AG04450 (cell line): ENCODE data around the gene DEGS2. TPM values are rescaled to one million over a fixed set of nuclear protein-coding genes. Genes with fewer than 3 reads are reported as not detected.

Experiments used
- CTCF ChIA-PET: fragments of 300-600, 350-600 bp; formaldehyde crosslinking; extraction: SDS; loops from one replicate; lab custom pipeline; 2022; ENCODE audit warnings: antibody characterized with exemption, inconsistent platforms; lab: Charles Lee
- POLR2A ChIA-PET: fragments of 350-600 bp; formaldehyde crosslinking; extraction: SDS; loops from one replicate; lab custom pipeline; 2021; ENCODE audit warnings: antibody characterized with exemption, inconsistent platforms; lab: Yijun Ruan, JAX
- DNase-seq: peaks from one replicate; pipeline ENCODE4 v3.0.0-alpha.2; 2011; ENCODE audit warnings: low read depth, low spot score
- H3K27ac ChIP-seq: one replicate; pipeline ENCODE4 v1.5.1; 2012; ENCODE audit warnings: low read depth, low read length, control low read depth
- H3K27me3 ChIP-seq: one replicate; pipeline ENCODE4 v1.6.0; 2012; ENCODE audit warnings: low read length; ENCODE audit not compliant: control insufficient read depth, insufficient read depth
- H3K4me3 ChIP-seq: 2 replicates; pipeline ENCODE4 v1.5.1; 2011; ENCODE audit warnings: mild to moderate bottlenecking, low read depth, low read length, control low read depth
- H3K9me3 ChIP-seq: 2 replicates; pipeline ENCODE4 v1.5.1; 2012; ENCODE audit warnings: low read length; ENCODE audit not compliant: control insufficient read depth, insufficient read depth
- CTCF ChIP-seq: IDR thresholded peaks from 2 replicates; pipeline ENCODE4 v1.5.1; 2011; ENCODE audit warnings: low read depth, low read length, control low read depth, inconsistent platforms
- polyA plus RNA-seq: library from polyadenylated mRNA; depleted of rRNA; stranded (reverse); fragments of >200 nt; gene quantifications from 2 replicates; pipeline ENCODE4 v1.2.3, GENCODE V29; 2011

DEGS2 gene
- polyA plus RNA-seq, 1 experiment = not detected

- no peaks in the 10 kb centered on the region for H3K9me3 ChIP-seq
- peaks cover 24% of the 10 kb centered on the region for H3K27me3 ChIP-seq
- ChIA-PET CTCF (no interaction called here), POLR2A (no interaction called here)
- DNase-seq = no peak
- H3K4me3 ChIP-seq = no peak overlapping the region
- TF ChIP-seq CTCF = no peak
- H3K27ac ChIP-seq = no peak overlapping the region
Observed at GRCh38 chr14:100176811-100177327, 17.4 kb upstream of the DEGS2 start.

GRCh38 chr14:100173353-100173752, 13.9 kb upstream of the DEGS2 start:
- no peak for DNase-seq
- ChIA-PET CTCF (interaction anchor here (1.4 kb wide), 1 partner anchor 20 kb away, joined by 3 read pairs; no protein-coding TSS in a partner anchor), POLR2A (no interaction called here)
- H3K9me3 ChIP-seq = no peaks in the 10 kb centered on the region; the same call in 1 of the 2 replicates
- TF ChIP-seq CTCF = no peak
- H3K27ac ChIP-seq = no peak overlapping the region
- no peak overlapping the region for H3K4me3 ChIP-seq
- peaks cover 30% of the 10 kb centered on the region for H3K27me3 ChIP-seq

GRCh38 chr14:100172811-100173210, 13.4 kb upstream of the DEGS2 start:
- Histone ChIP-seq H3K4me3 (no peak overlapping the region), H3K9me3 (no peaks in the 10 kb centered on the region; the same call in 1 of the 2 replicates), H3K27ac (no peak overlapping the region), H3K27me3 (peaks cover 30% of the 10 kb centered on the region)
- ChIA-PET CTCF (interaction anchor here (1.4 kb wide), 1 partner anchor 20 kb away, joined by 3 read pairs; no protein-coding TSS in a partner anchor), POLR2A (no interaction called here)
- TF ChIP-seq CTCF = no peak
- no peak for DNase-seq

- TF ChIP-seq CTCF = no peak
- peaks cover 25% of the 10 kb centered on the region for H3K27me3 ChIP-seq
- CTCF ChIA-PET = no interaction called here
- H3K4me3 ChIP-seq = no peak overlapping the region
- POLR2A ChIA-PET = no interaction called here
- no peak for DNase-seq
- H3K9me3 ChIP-seq = no peaks in the 10 kb centered on the region; the same call in 1 of the 2 replicates
- no peak overlapping the region for H3K27ac ChIP-seq
Observed at GRCh38 chr14:100170880-100171279, 11.4 kb upstream of the DEGS2 start.

GRCh38 chr14:100168506-100168905, 9.1 kb upstream of the DEGS2 start:
- no peak for TF ChIP-seq CTCF
- Histone ChIP-seq H3K9me3 (no peaks in the 10 kb centered on the region; the same call in 1 of the 2 replicates), H3K4me3 (no peak overlapping the region), H3K27me3 (peaks cover 27% of the 10 kb centered on the region), H3K27ac (no peak overlapping the region)
- no peak for DNase-seq
- ChIA-PET POLR2A (no interaction called here), CTCF (no interaction called here)
